ENCODE data around the gene PARP14.
"Not testable (repeated sequence)": the region's sequence is repeated elsewhere in the genome, so short reads cannot be mapped to it uniquely, and the experiment has no call there.

Gene PARP14

GRCh38 chr3:122727294-122727693 lies 46.7 kb downstream of the PARP14 start:
- no peak for DNase-seq (ENCODE audit: low read depth)

- peak; percentile 29 for DNase-seq (ENCODE audit: low read depth)
These were observed 47.1 kb downstream of the PARP14 start for GRCh38 chr3:122727766-122728165.

GRCh38 chr3:122728186-122728585 lies 47.5 kb downstream of the PARP14 start:
- DNase-seq (ENCODE audit: low read depth), result no peak

- DNase-seq (ENCODE audit: low read depth), result no peak
These were observed 48.3 kb downstream of the PARP14 start for GRCh38 chr3:122728756-122729514.

- DNase-seq (ENCODE audit: low read depth), result no peak
These were observed 49.6 kb downstream of the PARP14 start for GRCh38 chr3:122730240-122730639.

- not testable (repeated sequence) for DNase-seq (ENCODE audit: low read depth)
These were observed 52.3 kb downstream of the PARP14 start for GRCh38 chr3:122732682-122733525.

GRCh38 chr3:122739172-122739571 lies 58.5 kb downstream of the PARP14 start:
- DNase-seq (ENCODE audit: low read depth), result no peak

- no peak for DNase-seq (ENCODE audit: low read depth)
These were observed 61.6 kb downstream of the PARP14 start for GRCh38 chr3:122742234-122742633.

GRCh38 chr3:122743581-122744120 lies 63.0 kb downstream of the PARP14 start:
- DNase-seq (ENCODE audit: low read depth), result no peak

GRCh38 chr3:122745369-122746021 lies 64.9 kb downstream of the PARP14 start:
- DNase-seq (ENCODE audit: low read depth), result peak; percentile 47

GRCh38 chr3:122747295-122747694 lies 66.7 kb downstream of the PARP14 start:
- not testable (repeated sequence) for DNase-seq (ENCODE audit: low read depth)

- DNase-seq (ENCODE audit: low read depth), result no peak
These were observed 67.7 kb downstream of the PARP14 start for GRCh38 chr3:122748347-122748746.

GRCh38 chr3:122754929-122755328 lies 74.3 kb downstream of the PARP14 start:
- no peak for DNase-seq (ENCODE audit: low read depth)

GRCh38 chr3:122755491-122755890 lies 74.9 kb downstream of the PARP14 start:
- DNase-seq (ENCODE audit: low read depth), result no peak

- DNase-seq (ENCODE audit: low read depth), result no peak
These were observed 78.4 kb downstream of the PARP14 start for GRCh38 chr3:122758877-122759560.

- DNase-seq (ENCODE audit: low read depth), result no peak
These were observed 80.0 kb downstream of the PARP14 start for GRCh38 chr3:122760453-122761271.

- no peak for DNase-seq (ENCODE audit: low read depth)
These were observed 85.8 kb downstream of the PARP14 start for GRCh38 chr3:122766430-122766829.

GRCh38 chr3:122767540-122768372 lies 87.1 kb downstream of the PARP14 start:
- no peak for DNase-seq (ENCODE audit: low read depth)

- DNase-seq (ENCODE audit: low read depth), result no peak
These were observed 90.0 kb downstream of the PARP14 start for GRCh38 chr3:122770521-122771202.

All from HS-5 (cell line).